Testis (tissue), 2 donors: Measurements from ENCODE around the gene MPND.

ENCODE experiments used
- POLR2A ChIP-seq: fragments of 450-650 bp; IDR thresholded peaks from one replicate; pipeline ENCODE4 v1.6.1; 2017; ENCODE audit warnings: antibody characterized with exemption, mild to moderate bottlenecking, moderate library complexity
- TF ChIP-seq, protein P1 (sequence below), 3 experiments: fragments of 450-650 bp in 2 of 3; fragments of 200-600 bp in 1 of 3; sonication (generic) in 1 of 3; IDR thresholded peaks; one replicate each; pipeline ENCODE4 v1.5.1; 2016 to 2019; ENCODE audit warnings: antibody characterized with exemption in 3 of 3, mild to moderate bottlenecking in 2 of 3, moderate library complexity in 1 of 3

GRCh38 chr19:4367336-4367723 is 24.0 kb downstream of the MPND start:
- TF ChIP-seq, protein P1, sequence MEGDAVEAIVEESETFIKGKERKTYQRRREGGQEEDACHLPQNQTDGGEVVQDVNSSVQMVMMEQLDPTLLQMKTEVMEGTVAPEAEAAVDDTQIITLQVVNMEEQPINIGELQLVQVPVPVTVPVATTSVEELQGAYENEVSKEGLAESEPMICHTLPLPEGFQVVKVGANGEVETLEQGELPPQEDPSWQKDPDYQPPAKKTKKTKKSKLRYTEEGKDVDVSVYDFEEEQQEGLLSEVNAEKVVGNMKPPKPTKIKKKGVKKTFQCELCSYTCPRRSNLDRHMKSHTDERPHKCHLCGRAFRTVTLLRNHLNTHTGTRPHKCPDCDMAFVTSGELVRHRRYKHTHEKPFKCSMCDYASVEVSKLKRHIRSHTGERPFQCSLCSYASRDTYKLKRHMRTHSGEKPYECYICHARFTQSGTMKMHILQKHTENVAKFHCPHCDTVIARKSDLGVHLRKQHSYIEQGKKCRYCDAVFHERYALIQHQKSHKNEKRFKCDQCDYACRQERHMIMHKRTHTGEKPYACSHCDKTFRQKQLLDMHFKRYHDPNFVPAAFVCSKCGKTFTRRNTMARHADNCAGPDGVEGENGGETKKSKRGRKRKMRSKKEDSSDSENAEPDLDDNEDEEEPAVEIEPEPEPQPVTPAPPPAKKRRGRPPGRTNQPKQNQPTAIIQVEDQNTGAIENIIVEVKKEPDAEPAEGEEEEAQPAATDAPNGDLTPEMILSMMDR (IDR thresholded peaks at IDR 0.05): no peak
- TF ChIP-seq POLR2A: no peak
